RKO (cell line): ENCODE results near the gene LRIG2.
"Not testable (repeated sequence)": the region's sequence is repeated elsewhere in the genome, so short reads cannot be mapped to it uniquely, and the experiment has no call there.

Source experiments
- DNase-seq: peaks from one replicate; pipeline ENCODE4 v3.0.0-alpha.2; 2016; ENCODE audit warnings: low spot score

LRIG2 gene

DNA sequence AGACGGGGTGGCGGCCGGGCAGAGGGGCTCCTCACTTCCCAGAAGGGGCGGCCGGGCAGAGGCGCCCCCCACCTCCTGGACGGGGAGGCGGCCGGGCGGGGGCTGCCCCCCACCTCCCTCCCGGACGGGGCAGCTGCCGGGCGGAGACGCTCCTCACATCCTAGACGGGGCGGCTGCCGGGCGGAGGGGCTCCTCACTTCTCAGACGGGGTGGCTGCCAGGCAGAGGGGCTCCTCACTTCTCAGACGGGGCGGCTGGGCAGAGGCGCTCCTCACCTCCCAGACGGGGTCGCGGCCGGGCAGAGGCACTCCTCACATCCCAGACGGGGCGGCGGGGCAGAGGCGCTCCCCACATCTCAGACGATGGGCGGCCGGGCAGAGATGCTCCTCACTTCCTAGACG, 9.5 kb upstream of the LRIG2 start:
- DNase-seq, result not testable (repeated sequence)

DNA sequence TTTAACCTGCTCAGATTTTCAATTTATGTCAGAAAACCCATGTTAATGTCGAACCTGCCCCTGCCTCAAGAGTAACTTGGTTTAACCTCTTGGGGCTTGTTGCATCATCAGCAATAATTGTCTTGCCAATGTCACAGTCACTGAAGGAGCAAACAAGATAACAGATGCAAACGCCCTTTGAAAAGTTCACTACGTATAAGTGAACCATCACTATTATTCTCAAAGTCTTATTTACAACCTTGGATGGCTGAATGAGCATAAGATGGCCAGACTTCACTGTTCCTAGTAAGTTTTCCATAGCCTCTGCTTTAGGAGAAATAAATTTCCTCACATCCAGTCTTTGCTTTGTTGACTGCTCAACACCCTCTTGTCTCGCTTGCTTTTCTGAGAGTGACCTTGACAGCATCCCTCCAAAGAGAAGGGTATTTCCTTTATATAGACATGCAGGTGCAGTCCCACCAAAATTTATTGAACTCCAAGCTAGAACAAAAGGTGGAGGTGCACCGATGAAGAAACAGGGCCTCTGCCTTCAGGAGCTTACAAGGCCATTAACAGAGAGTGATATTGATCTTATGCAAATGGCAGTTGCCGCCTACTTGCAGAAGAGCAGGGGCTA, 749 bp upstream of the LRIG2 start:
- no peak for DNase-seq

DNA sequence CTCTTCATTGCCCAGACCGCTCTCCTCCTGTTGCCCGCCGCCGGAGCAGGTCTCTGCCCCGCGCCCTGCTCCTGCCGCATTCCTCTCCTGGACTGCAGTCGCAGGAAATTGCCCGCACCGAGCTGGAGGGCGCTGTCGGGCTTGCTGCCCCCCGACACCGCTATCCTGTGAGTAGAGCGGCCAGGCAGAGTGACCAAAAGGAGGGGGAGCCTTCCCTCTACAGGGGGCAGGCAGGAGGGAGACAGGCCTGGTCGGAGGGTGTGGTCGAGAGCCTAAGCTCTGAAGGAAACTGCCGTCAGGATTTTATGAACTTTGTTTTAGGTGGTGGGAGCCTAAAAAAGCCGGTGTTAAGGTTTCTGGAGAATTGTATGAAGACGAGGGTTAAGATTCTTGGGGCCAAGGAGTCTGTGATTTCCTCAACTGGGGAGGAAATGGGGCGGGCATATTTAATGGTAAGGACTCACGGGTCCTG, 517 bp downstream of the LRIG2 start:
- peak; percentile 80 for DNase-seq

DNA sequence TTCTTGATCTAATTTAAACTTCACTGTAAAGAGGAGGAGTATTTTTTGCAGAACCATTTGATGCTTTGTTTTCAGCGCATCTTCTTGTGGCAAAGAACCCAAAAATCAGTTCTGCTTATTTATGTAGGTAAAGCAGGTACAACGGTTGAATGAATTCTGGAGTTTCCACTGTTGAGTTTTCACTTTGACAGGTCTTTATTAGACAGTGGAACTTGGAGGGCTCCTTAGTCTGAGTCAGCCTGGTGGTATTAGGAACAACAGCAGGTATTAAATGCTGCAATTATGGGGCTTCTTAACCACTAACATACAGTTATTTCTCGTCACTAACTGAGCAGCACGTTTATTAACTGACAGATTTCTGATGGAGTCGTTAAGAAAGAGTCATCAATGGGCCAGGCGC, 1.2 kb downstream of the LRIG2 start:
- DNase-seq, result peak; percentile 12

DNA sequence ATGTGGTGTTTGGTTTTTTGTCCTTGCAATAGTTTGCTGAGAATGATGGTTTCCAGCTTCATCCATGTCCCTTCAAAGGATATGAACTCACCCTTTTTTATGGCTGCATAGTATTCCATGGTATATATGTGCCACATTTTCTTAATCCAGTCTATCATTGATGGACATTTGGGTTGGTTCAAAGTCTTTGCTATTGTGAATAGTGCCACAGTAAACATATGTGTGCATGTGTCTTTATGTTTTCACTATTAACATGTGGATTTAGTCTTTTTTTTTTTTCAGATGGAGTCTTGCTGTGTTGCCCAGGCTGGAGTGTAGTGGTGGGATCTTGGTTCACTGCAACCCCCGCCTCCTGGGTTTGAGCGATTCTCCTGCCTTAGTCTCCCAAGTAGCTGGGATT, 5.0 kb downstream of the LRIG2 start:
- DNase-seq, result not testable (repeated sequence)

DNA sequence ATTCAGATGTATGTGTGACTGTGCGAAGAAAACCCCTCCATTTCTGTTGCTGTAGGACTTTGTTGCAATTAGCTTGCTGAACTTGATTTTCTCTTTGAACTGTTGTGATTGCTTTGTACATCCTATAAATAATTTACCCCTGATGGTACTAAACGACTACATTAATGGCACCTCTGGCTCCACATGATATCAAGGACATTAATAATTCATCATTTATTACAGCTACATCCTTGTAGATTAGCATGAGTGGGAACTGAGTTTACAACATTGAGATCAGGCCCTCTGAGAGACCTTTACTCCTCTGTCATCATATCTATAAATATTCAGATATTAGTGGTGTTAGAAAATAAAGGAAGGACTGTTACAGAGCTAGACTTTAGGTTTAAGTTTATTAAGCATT, 13.5 kb downstream of the LRIG2 start:
- DNase-seq, result no peak

DNA sequence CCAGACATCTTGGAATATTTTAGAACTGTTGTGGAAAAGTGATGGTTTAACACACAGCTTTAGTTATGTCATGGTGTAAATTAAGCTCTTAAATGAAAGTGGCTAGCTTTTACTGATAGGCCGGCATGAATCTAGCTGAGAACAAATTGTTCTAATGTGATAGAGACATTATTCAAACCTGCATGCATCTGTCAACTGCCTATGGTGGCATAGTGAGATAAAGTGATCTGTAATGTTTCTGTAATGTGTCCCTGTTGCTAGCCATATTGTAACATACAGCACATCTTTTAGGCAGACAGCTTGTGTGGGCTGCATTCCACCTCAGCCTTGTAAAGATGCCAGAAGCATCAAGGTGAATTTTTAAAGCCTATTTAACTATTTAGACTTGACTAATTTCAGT, 16.0 kb downstream of the LRIG2 start:
- DNase-seq, result no peak

DNA sequence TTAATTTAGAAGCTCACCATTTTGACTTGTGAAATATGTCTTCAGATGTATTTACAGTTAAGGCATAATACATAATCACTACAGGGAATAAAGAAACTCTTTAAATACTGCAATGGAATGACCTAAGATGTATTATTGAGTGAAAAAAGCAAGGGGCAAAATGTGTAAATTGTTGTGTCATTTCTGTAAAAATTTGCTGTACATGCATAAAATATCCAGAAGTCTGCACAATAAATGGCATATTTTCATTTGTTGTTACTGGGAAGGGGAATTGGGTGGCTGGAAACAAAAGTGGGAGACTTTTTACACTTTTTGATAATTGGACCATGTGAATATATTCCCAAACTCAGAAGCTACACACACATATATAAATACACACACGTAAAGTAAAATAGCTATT, 17.1 kb downstream of the LRIG2 start:
- DNase-seq, result no peak

DNA sequence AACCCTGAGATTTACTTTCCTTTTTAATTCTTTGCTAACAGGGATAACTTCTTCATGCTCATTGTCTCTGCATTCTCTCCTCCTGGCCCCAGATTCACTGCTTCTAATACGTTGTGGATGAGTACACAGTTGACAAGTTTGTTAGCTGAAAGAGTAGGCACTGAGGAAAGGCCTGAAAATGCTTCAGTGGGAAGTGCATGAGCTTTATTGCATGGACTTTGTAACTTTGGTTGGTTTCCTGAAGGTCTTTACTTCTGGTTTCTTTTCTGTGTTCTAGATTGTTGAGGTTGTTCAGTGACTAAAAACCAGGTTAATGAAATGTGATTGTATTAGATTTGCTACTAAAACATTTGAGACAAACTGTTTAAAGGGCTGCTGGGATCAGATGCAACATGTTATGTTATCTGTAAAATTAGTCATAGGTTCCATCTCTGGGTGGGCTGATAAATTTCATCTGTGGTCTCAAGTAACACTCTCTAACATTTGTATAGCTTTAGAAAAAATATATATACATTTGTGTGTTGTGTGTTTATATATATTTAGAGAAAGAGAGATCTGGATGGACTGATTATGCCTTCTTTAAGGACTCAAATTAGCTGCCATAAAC, 19.1 kb downstream of the LRIG2 start:
- DNase-seq, result no peak

DNA sequence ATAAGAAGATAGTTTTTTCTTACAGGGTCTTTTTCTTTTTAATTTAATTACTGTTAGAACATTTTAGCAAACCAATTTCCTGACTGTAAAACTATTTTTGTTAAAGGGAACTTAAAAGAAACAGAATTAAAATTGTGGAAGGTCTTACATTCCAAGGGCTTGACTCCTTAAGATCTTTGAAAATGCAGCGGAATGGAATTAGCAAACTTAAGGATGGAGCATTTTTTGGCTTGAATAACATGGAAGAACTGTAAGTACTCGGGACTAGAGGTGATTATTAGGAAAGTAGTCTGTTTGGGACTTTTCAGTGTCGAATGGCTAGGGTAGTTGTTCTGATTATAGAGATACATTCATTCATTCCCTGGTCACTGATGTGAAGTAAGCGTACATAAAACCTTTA, 21.5 kb downstream of the LRIG2 start:
- no peak for DNase-seq

DNA sequence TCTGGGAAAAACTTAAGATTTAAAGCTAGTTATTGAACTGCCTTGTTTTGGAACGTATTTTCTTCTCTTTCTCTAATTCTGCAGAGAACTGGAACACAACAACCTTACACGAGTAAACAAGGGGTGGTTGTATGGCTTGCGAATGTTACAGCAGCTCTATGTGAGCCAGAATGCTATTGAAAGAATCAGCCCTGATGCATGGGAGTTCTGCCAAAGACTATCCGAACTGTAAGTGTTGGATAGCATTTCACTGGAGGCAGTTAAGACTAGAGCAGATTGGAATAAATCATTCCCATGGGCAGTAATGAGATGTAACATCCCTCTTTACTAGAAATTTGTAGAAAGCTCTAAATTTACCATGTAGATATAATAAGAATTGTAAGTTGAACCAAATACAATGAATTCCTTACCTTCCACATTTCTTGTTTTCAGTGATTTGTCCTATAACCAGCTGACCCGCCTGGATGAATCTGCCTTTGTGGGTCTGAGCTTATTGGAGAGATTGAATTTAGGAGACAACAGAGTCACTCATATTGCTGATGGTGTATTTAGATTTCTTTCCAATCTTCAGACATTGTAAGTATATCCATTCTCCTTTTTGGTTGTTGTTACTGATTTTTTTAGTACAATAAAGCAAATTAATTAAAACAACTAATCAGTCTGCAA, 22.9 kb downstream of the LRIG2 start:
- DNase-seq, result no peak

DNA sequence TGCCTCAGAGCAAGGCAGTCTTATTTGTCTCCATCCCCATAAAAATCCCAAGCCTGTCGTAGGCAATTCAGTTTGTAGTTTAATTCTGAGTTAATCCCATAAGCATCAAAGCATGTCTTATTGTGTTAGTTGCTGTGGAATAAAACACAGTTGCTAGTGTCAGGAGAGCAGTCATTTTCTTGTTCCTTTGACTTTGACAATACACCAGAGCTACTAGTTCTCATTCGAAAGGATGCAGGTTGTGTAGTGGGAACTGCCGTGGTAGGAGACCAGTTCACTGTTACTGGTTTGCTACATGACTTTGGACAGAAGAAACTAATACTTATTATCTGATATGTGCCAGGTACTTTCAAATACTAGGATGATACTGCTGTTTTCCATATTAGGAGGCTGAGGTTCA, 23.5 kb downstream of the LRIG2 start:
- no peak for DNase-seq

DNA sequence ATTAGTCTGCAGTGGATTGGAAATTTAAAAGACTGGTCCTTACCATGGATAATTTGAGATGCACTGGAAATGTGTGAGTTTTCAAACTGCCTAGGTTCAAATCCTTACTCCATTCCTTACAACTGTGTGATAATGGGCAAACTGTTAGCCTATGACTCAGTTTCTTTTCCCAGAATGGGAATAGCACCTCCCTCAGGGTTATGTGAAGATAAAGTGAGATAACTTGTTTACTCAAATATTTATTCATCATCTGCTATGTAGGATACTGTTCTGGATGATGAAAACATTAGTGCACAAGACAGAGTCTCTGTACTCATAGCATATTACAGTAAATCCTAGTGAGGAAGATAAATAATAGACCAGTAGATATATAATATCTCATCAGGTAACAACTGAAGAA, 28.6 kb downstream of the LRIG2 start:
- peak; percentile 53 for DNase-seq

DNA sequence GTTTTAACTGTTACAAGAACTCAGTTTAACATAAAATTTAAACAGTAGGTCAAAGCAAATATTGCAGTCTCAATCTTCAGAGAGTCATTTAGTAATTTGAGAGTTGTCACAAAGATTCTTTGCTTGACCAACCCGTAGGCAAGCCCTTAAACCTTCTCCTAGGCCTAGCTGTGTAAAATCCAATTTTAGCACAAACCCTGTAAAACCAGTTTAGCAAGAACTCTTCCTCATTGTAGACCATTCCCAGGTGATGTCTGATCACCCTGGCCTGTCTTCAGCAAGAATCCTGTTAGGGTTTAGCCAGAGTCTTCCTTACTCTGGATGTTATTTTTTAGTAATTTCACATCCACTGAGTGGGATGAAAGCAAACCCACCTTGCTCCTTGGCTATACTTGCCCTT, 30.1 kb downstream of the LRIG2 start:
- no peak for DNase-seq

DNA sequence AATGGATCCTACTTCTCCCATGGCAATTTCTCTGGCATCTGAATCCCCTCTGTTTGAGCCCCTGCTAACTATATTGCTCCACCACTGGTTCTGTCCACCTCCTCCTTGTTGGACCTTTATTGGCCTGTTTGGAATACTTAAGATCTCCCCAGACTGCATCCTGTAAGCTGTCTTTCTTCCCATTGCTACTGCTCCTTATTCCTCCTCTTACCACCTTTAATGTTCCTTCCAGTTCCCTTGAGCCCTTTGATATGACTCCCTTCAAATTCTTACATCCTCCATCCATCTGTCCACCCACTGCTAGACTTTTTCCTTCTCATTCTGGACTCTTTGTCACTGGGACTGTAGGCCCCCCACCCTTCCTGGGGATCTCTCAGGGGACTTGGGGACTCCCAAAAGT, 31.0 kb downstream of the LRIG2 start:
- DNase-seq, result no peak

DNA sequence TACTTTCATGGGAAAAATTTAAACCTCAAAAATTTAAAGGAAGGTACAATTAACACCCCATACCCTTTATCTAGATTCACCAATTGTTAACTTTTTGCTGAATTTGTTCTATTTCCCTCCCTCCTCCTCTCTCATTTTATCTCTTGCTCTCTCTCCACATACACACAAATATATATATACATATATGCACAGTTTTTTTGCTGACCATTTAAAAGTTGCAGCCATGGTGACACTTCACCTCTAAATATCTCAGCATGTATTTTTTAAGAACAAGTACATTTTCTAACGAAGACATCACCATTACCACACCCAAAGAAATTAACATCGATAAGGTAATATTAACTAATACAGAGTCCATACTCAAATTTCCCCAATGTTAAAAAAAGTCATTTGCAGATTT, 33.9 kb downstream of the LRIG2 start:
- DNase-seq, result no peak

DNA sequence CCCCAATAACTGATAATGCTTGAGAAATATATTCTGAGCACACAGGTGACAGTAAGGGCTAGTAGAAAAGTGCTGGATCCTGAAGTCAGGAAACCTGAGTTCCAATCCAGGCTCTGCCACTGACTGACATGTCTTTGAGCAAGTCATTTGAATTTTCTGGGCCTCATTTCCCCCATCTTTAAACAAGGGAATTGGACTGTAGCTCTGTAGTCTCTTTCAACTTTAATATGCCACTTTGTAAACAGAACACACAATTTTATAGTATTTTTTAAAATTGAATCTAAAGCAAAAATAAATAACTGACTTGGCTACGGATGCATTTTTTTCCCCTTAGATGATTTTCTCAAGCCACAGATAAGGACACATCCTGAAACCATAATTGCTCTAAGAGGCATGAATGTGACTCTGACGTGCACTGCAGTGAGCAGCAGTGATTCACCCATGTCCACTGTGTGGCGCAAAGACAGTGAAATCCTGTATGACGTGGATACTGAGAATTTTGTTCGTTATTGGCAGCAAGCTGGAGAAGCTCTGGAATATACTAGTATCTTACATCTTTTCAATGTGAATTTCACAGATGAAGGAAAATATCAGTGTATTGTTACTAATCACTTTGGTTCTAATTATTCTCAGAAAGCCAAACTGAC, 37.0 kb downstream of the LRIG2 start:
- peak; percentile 32 for DNase-seq

DNA sequence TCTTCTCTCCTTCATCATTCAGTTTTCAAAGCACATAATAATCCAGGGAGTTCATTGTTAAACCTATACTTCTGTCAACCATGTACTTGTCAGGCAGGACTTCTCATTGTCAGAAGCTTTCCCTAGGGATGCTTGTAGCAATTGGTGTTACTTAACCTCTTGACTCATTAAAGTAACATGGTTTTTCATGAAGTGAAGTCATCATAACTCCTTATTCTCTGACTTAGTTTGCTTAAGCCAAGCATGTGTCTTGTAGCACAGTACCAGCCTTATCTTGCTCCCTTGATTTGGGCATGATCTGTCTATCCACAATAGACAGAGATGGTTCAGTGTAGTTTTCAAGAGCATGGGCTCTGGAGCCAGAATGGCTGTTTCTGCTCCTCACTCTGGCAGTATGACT, 45.3 kb downstream of the LRIG2 start:
- no peak for DNase-seq

DNA sequence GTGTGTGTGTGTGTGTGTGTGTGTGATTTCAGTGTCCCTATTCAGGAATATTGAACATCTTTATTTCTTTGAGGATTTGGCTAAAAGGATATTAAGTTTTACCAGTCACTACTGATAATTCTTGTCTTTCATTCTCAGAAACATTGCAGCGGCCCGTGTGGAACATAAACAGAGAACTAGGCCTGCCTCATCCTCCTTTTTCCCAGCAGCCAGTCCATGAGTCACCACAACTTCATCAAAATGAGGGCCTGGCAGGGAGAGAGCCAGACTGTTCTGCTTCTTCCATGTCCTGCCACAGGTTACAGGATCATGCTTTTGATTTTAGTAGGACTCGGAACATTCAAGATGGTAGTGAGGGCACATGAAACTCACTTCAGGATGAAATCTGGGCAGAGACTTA, 50.7 kb downstream of the LRIG2 start:
- no peak for DNase-seq

DNA sequence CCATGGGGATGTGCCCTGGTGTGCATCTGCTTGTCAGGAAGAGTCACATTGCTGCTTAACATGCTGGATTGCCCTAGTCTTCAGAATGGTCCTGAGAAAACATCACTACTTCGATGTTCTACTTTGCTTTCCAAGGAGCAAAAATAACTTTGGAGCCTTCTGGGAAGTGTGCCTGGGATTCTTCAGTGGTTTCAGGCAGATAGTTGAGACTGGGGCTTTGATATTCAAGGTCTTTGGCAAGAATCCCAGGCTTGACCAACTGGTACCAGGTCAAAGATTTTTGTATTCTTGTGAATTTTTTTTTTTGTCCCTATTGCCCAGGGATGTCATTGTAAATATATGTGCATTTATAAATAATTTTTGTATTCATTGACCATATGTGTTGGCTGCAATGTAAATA, 51.4 kb downstream of the LRIG2 start:
- no peak for DNase-seq

DNA sequence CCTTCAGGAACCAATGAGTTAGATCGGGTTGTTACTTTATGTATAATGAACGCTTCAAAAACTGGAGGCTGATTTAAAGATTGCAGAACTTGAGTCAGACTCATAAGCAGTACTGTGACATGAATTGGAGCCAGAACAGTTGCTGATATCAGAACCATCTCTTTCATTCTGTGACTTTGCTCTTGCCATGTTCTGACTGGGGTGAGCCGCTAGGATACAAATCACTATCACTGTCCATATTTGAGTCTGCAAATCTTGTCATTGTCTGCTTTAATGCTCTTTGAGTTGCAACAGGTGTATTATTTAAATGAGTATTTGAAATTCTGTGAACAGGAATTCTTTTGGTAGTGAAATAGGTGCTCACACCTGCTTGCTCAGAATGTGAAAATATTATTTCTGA, 52.5 kb downstream of the LRIG2 start:
- DNase-seq, result no peak

DNA sequence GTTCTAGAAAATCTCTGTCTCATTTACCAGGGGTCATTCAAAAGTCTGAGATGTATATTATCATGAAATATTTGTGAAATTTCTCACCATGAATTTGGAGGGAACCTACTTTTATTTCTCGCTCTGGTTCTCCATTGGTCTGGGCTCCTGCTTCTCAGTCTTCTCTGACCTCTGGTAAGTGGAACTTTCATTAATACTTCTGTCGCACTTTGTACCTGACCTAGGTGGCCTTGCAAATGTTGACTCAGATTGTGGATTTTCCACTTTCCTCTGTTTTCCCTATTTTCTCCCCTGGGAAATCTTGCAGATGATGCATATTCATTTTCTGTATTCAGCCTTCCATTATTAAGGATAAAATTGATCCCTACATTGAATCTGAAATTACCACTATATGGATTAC, 53.2 kb downstream of the LRIG2 start:
- no peak for DNase-seq

DNA sequence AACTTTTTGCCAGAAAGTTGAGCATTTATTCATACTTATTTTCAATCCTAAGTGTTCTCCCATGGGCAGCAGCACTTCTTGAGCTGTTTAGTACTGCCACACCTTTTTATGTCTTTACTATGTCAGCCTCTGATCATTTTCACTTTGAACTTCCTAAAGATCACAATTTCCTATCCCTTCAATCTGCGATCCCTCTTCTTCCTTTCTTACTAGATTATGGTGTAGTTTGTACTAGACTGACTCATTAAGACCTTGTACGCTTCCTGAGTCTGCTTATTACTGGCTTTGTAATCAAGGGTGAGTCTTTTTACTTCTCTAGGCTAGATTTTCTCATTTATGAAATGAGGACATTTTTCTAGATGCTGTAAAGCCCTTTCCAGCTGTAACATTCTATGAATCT, 55.1 kb downstream of the LRIG2 start:
- no peak for DNase-seq
